HFF-Myc (cell line): Measurements from ENCODE around the gene FXN.

Experiments
- DNase-seq: peaks from one replicate; pipeline ENCODE4 v3.0.0-alpha.2; 2011; ENCODE audit warnings: low read depth; ENCODE audit errors: extremely low read depth
- H3K4me3 ChIP-seq: replicated peaks from 2 replicates; pipeline ENCODE4 v1.5.1; 2011; ENCODE audit warnings: low read depth, mild to moderate bottlenecking, control low read depth, low read length
- CTCF ChIP-seq: IDR thresholded peaks from 2 replicates; pipeline ENCODE4 v1.5.1; 2012; ENCODE audit warnings: mild to moderate bottlenecking, low read depth, low read length, control low read depth; ENCODE audit errors: missing control alignments

The FXN gene

DNA sequence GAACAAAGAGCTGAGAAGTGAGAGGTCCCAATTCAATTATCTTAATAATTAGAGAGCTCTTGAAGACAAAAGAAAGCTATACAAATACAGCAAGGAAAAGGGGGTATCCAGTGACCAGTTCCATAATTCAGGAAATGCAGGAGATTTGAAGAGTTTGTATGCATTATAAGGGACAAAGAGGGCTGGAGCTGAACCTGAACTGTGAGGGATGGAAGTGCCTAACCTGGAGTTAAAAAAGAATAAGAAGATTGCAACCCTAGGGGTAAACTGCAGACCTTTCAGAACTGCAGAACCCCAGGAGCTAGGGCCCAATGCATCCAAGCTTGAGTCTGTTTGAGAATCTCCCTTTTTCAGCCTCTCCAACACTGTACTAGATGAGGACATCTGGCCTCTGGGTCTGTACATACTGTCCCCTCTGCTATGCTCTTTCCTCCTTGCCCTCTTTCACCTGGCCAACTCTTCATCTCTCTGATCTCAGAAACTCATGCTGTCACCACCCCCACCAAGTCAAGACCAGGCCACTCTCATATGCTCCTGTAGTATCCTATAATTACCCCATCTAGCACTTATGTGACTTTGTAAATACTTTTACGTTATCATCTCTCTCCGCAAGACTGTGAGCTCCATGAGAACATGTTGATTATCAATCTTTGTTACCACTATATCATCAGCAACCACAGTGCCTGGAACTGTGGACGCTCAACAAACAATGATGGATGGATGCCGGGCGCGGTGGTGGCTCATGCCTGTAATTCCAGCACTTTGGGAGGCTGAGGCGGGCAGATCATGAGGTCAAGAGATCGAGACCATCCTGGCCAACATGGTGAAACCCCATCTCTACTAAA is 15.0 kb upstream of the FXN start:
- no peak for TF ChIP-seq CTCF
- no peak overlapping the region for H3K4me3 ChIP-seq
- no peak for DNase-seq

DNA sequence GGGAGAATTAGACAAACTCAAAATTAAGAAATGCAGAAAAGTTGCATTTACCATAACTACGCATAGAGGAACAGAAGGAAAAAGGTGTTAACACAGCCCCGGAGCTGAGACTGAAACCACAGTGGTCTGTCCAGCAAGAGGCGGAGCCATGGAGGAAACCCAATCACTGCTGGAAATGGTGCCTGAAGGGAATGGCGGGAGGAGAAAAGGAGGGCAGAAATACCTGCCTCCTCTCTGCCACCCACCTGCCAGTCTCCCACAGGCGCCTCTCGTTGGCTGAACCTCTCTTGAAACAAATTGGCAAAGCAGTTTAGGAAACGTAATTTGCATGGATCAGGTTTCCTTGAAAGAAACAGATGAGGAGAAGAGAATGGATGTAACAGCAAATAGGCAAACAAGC is 11.9 kb upstream of the FXN start:
- H3K4me3 ChIP-seq: no peak overlapping the region

DNA sequence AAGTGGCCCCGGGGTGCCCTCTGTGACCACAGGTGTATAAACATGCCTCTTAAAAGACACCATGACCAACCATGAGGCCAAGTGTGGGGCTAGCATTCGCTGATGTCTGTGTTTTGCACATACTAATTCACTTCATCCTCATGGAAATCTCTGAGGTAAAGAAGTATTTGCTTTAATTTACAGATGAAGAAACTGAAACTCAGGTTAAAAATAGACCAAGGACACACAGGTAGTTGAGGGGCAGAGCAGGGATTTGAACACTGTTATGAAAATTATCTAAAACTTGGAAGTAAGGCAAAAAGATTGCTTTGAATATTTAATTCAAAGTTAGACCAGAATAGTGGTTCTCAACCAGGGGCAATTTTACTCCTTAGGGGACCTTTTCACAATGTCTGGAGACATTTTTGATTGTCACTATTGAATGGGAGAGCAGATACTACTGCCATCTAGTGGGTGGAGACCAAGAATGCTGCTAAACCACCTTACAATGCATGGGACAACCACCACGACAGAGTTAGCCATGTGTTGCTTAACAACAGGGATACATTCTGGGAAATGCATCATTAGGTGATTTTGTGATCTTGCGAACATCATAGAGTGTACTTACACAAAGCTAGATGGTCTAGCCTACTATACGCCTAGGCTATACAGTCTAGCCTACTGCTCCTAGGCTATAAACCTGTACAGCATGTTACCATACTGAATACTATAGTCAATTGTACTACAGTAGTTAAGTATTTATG is 8.0 kb upstream of the FXN start:
- DNase-seq: peak; percentile 41
- peak; percentile 79 for TF ChIP-seq CTCF

More for the DNA sequence above, 11.9 kb upstream of the FXN start:
- no peak for TF ChIP-seq CTCF
- DNase-seq: no peak

GRCh38 chr9:69028754-69029153 is 6.8 kb upstream of the FXN start:
- TF ChIP-seq CTCF: no peak
- DNase-seq: no peak
- H3K4me3 ChIP-seq: no peak overlapping the region

More for the DNA sequence above, 8.0 kb upstream of the FXN start:
- no peak overlapping the region for H3K4me3 ChIP-seq

DNA sequence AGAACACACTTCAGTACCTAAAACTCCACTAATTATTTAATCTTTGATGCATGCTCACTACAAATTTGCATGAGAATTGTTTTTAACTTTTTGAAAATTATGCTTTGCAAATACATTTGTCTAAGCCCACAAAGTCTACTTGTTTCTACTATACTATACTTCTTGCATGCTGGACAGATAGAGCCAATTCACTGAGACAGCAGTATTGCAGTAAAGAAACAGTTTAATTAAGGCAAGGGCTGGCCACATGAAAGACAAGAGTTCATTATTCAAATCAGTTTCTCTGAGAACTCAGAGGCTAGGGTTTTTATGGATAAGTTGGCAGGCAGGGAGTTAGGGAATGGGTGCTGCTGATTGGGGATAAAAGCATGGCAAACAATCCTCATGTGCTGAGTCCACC is 6.0 kb upstream of the FXN start:
- DNase-seq: no peak
- no peak overlapping the region for H3K4me3 ChIP-seq
- TF ChIP-seq CTCF: no peak

GRCh38 chr9:69030851-69031645 is 4.5 kb upstream of the FXN start:
- no peak overlapping the region for H3K4me3 ChIP-seq
- TF ChIP-seq CTCF: no peak
- DNase-seq: no peak
